HEK293 (cell line): ENCODE data around the gene PC.

Experiments used
- CTCF ChIA-PET: fragments of 350-600 bp; formaldehyde crosslinking; extraction: SDS; loops from one replicate; lab custom pipeline; 2021; ENCODE audit warnings: antibody characterized with exemption; lab: Yijun Ruan, JAX
- POLR2A ChIA-PET: fragments of 300-600 bp; formaldehyde crosslinking; extraction: SDS; loops from one replicate; lab custom pipeline; 2020; ENCODE audit warnings: antibody characterized with exemption, inconsistent platforms; lab: Yijun Ruan, JAX
- H3K27ac ChIP-seq: fragments of 200-500 bp; sonication (Bioruptor generic); 2 replicates; pipeline ENCODE4 v1.5.1; 2014; ENCODE audit warnings: low read depth, low read length, control low read depth, inconsistent platforms; ENCODE audit errors: extremely low read depth
- H3K36me3 ChIP-seq, 2 experiments: fragments of 200-500 bp in 1 of 2; sonication (Bioruptor generic) in 1 of 2; 1 replicate in 1 of 2; 2 replicates in 1 of 2; pipeline ENCODE4 v1.5.1; 2014 to 2017; ENCODE audit warnings: inconsistent platforms in 2 of 2, low read length in 2 of 2; ENCODE audit not compliant: control insufficient read depth in 2 of 2, insufficient read depth in 1 of 2
- H3K4me1 ChIP-seq: fragments of 200-500 bp; sonication (Bioruptor generic); 2 replicates; pipeline ENCODE4 v1.5.1; 2014; ENCODE audit warnings: mild to moderate bottlenecking, low read length, inconsistent platforms; ENCODE audit not compliant: control insufficient read depth, insufficient read depth
- H3K4me3 ChIP-seq: 2 replicates; pipeline ENCODE4 v1.5.1; 2011; ENCODE audit warnings: low read depth, mild to moderate bottlenecking, control low read depth, low read length, moderate library complexity
- H3K9me3 ChIP-seq: fragments of 200-500 bp; sonication (Bioruptor generic); 2 replicates; pipeline ENCODE4 v1.5.1; 2014; ENCODE audit warnings: low read depth, low read length, inconsistent platforms; ENCODE audit not compliant: control insufficient read depth, insufficient read depth
- SETDB1 ChIP-seq: IDR thresholded peaks from one replicate; pipeline ENCODE4 v1.6.1; 2017; ENCODE audit warnings: mild to moderate bottlenecking, low read length, moderate library complexity, mixed read lengths; ENCODE audit not compliant: insufficient read length
- SP3 ChIP-seq: fragments of 450-650 bp; formaldehyde crosslinking; IDR thresholded peaks from 2 replicates; pipeline ENCODE4 v1.5.1; 2016; ENCODE audit warnings: missing biosample characterization, missing genetic modification characterization
- TCF7L2 ChIP-seq: IDR thresholded peaks from 2 replicates; pipeline ENCODE4 v1.6.1; 2011; ENCODE audit warnings: low read depth, mild to moderate bottlenecking, inconsistent platforms, low read length, moderate library complexity, borderline replicate concordance
- TRIM28 ChIP-seq: IDR thresholded peaks from 2 replicates; pipeline ENCODE4 v1.6.1; 2011; ENCODE audit warnings: low read length, control low read depth, borderline replicate concordance
- ZBTB1 ChIP-seq: fragments of 450-650 bp; formaldehyde crosslinking; IDR thresholded peaks from 2 replicates; pipeline ENCODE4 v1.5.1; 2016; ENCODE audit warnings: missing biosample characterization, missing genetic modification characterization
- ZNF202 ChIP-seq: fragments of 450-650 bp; formaldehyde crosslinking; IDR thresholded peaks from 2 replicates; pipeline ENCODE4 v1.5.1; 2016; ENCODE audit warnings: missing biosample characterization, missing genetic modification characterization, borderline replicate concordance
- ZNF350 ChIP-seq: fragments of 450-650 bp; formaldehyde crosslinking; IDR thresholded peaks from 2 replicates; pipeline ENCODE4 v1.5.0; 2017; ENCODE audit warnings: missing biosample characterization, mild to moderate bottlenecking, missing genetic modification characterization
- ZNF37A ChIP-seq: fragments of 450-650 bp; IDR thresholded peaks from 2 replicates; pipeline ENCODE4 v1.5.1; 2018; ENCODE audit warnings: missing biosample characterization, missing genetic modification characterization
- ZNF394 ChIP-seq: fragments of 450-650 bp; formaldehyde crosslinking; IDR thresholded peaks from 2 replicates; pipeline ENCODE4 v1.5.1; 2016; ENCODE audit warnings: missing biosample characterization, missing genetic modification characterization, mild to moderate bottlenecking, moderate library complexity, borderline replicate concordance
- ZNF623 ChIP-seq: fragments of 450-650 bp; formaldehyde crosslinking; IDR thresholded peaks from 2 replicates; pipeline ENCODE4 v1.5.1; 2016; ENCODE audit warnings: missing biosample characterization, missing genetic modification characterization
- ZNF660 ChIP-seq: fragments of 450-650 bp; IDR thresholded peaks from 2 replicates; pipeline ENCODE4 v1.5.1; 2018; ENCODE audit warnings: missing biosample characterization, mild to moderate bottlenecking, missing genetic modification characterization
- TF ChIP-seq, protein P1 (sequence below): fragments of 450-650 bp; formaldehyde crosslinking; IDR thresholded peaks from 2 replicates; pipeline ENCODE4 v1.5.1; 2017; ENCODE audit warnings: missing biosample characterization, missing genetic modification characterization
- TF ChIP-seq, protein P2 (sequence below): fragments of 450-650 bp; formaldehyde crosslinking; conservative IDR thresholded peaks from 2 replicates; pipeline ENCODE4 v1.5.1; 2016; ENCODE audit warnings: low read depth, missing biosample characterization, missing genetic modification characterization
- TF ChIP-seq, protein P3 (sequence below): fragments of 450-650 bp; formaldehyde crosslinking; IDR thresholded peaks from 2 replicates; pipeline ENCODE4 v1.5.1; 2016; ENCODE audit warnings: missing biosample characterization, missing genetic modification characterization, borderline replicate concordance
- TF ChIP-seq, protein P4 (sequence below): fragments of 450-650 bp; formaldehyde crosslinking; IDR thresholded peaks from 2 replicates; pipeline ENCODE4 v1.5.1; 2017; ENCODE audit warnings: missing biosample characterization, missing genetic modification characterization
- TF ChIP-seq, protein P5 (sequence below): fragments of 450-650 bp; formaldehyde crosslinking; IDR thresholded peaks from 2 replicates; pipeline ENCODE4 v1.5.1; 2017; ENCODE audit warnings: missing biosample characterization, missing genetic modification characterization

The PC gene

DNA sequence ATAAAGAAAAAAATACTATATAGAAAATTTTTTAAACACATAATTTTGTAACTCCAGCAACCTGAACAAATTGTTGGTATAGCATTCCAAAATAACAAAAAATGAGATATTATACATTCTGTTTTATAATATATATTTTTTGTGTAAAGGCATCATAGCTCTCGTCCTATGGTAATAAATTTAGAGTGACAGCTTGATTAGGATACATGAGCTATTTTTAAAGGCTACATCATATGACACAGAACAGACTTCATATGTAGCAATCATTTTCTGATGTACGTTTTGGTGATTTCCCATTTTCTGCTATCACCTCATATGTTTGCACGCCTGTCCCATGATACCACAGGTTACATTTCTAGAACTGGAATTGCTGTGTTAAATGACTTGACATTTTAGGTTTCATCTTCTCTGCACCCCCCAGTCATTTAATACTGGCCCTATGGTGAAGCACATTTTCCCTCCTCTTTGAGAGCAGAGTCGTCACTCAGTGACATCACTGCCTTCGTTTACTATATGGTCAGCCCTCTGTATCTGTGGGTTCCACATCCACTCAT lies 19.5 kb downstream of the PC start (continued):
- TF ChIP-seq, protein P1, sequence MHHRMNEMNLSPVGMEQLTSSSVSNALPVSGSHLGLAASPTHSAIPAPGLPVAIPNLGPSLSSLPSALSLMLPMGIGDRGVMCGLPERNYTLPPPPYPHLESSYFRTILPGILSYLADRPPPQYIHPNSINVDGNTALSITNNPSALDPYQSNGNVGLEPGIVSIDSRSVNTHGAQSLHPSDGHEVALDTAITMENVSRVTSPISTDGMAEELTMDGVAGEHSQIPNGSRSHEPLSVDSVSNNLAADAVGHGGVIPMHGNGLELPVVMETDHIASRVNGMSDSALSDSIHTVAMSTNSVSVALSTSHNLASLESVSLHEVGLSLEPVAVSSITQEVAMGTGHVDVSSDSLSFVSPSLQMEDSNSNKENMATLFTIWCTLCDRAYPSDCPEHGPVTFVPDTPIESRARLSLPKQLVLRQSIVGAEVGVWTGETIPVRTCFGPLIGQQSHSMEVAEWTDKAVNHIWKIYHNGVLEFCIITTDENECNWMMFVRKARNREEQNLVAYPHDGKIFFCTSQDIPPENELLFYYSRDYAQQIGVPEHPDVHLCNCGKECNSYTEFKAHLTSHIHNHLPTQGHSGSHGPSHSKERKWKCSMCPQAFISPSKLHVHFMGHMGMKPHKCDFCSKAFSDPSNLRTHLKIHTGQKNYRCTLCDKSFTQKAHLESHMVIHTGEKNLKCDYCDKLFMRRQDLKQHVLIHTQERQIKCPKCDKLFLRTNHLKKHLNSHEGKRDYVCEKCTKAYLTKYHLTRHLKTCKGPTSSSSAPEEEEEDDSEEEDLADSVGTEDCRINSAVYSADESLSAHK (tag by site-specific recombination) = no peak
- TF ChIP-seq, protein P2, sequence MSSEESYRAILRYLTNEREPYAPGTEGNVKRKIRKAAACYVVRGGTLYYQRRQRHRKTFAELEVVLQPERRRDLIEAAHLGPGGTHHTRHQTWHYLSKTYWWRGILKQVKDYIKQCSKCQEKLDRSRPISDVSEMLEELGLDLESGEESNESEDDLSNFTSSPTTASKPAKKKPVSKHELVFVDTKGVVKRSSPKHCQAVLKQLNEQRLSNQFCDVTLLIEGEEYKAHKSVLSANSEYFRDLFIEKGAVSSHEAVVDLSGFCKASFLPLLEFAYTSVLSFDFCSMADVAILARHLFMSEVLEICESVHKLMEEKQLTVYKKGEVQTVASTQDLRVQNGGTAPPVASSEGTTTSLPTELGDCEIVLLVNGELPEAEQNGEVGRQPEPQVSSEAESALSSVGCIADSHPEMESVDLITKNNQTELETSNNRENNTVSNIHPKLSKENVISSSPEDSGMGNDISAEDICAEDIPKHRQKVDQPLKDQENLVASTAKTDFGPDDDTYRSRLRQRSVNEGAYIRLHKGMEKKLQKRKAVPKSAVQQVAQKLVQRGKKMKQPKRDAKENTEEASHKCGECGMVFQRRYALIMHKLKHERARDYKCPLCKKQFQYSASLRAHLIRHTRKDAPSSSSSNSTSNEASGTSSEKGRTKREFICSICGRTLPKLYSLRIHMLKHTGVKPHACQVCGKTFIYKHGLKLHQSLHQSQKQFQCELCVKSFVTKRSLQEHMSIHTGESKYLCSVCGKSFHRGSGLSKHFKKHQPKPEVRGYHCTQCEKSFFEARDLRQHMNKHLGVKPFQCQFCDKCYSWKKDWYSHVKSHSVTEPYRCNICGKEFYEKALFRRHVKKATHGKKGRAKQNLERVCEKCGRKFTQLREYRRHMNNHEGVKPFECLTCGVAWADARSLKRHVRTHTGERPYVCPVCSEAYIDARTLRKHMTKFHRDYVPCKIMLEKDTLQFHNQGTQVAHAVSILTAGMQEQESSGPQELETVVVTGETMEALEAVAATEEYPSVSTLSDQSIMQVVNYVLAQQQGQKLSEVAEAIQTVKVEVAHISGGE = no peak

DNA sequence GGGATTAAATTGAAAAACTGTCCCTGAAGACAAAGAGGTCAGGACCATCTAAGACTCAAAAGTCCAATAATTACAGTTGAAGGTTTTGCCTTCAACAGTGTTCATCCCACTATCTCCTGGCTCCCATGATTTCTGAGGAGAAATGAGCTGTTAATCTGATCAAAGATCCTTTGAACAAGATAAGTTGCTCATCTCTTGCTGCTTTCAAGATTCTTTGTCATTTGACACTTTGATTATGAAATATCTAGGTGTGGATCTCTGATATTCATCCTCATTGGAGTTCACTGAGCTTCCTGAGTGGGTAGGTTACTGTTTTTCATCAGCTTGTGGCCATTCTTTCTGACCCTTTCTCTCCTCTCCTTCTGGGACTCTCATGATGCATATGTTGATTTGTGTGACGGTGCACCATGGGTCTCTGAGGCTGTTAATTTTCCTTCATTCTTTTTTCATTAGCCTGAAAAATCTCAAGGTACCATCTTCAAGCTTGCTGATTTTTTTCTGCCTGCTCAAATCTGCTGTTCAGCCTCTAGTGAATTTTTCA lies 20.9 kb downstream of the PC start:
- CTCF ChIA-PET = interaction anchor here (1.2 kb wide), 1 partner anchor 55 kb away, joined by 3 read pairs; no protein-coding TSS in a partner anchor
- no peak for TF ChIP-seq ZNF37A (tag by site-specific recombination)
- TF ChIP-seq, protein P2 = no peak
- no peak for TF ChIP-seq ZNF623 (tag by site-specific recombination)
- peak; percentile 66 for TF ChIP-seq SETDB1
- no peak for TF ChIP-seq SP3

DNA sequence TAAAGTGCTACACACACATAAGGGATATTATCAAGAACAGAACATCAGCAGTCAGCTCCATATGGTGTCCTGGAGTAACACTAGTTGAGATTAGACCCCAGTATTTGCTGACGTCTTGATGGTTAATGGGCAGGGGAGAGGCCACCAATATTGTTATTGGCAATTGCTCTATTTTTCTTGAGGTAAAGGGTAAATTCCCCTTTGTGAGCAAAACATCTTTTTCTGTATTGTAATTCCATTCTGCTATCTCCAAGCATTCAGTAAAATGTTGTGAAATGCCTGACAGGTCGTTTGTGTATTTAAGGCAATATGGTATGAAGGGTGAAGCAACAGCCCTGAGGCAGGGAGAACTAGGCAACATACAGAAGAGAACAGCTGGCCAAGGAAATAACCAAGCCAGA lies 21.9 kb downstream of the PC start:
- CTCF ChIA-PET = interaction anchor here (1.4 kb wide), 1 partner anchor 86 kb away, joined by 4 read pairs; the partner anchor contains the start of gene SYT12
- no peak overlapping the region for H3K27ac ChIP-seq
- no peaks in the 10 kb centered on the region for H3K9me3 ChIP-seq
- POLR2A ChIA-PET = no interaction called here
- H3K4me3 ChIP-seq = no peak overlapping the region
- no peaks in the 10 kb centered on the region for H3K4me1 ChIP-seq
- H3K36me3 ChIP-seq = no peaks in the 10 kb centered on the region
- TF ChIP-seq, protein P3, sequence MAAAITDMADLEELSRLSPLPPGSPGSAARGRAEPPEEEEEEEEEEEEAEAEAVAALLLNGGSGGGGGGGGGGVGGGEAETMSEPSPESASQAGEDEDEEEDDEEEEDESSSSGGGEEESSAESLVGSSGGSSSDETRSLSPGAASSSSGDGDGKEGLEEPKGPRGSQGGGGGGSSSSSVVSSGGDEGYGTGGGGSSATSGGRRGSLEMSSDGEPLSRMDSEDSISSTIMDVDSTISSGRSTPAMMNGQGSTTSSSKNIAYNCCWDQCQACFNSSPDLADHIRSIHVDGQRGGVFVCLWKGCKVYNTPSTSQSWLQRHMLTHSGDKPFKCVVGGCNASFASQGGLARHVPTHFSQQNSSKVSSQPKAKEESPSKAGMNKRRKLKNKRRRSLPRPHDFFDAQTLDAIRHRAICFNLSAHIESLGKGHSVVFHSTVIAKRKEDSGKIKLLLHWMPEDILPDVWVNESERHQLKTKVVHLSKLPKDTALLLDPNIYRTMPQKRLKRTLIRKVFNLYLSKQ (tag by site-specific recombination) = no peak
- peak; percentile 74 for TF ChIP-seq ZNF623 (tag by site-specific recombination)
- TF ChIP-seq ZNF350 (tag by site-specific recombination) = no peak
- TF ChIP-seq ZNF202 = no peak
- TF ChIP-seq, protein P4, sequence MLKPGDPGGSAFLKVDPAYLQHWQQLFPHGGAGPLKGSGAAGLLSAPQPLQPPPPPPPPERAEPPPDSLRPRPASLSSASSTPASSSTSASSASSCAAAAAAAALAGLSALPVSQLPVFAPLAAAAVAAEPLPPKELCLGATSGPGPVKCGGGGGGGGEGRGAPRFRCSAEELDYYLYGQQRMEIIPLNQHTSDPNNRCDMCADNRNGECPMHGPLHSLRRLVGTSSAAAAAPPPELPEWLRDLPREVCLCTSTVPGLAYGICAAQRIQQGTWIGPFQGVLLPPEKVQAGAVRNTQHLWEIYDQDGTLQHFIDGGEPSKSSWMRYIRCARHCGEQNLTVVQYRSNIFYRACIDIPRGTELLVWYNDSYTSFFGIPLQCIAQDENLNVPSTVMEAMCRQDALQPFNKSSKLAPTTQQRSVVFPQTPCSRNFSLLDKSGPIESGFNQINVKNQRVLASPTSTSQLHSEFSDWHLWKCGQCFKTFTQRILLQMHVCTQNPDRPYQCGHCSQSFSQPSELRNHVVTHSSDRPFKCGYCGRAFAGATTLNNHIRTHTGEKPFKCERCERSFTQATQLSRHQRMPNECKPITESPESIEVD = 0 out of 2 replicates have a peak, but pooled peaks have one; percentile 18
- no peak for TF ChIP-seq ZBTB1 (tag by site-specific recombination)
- TF ChIP-seq ZNF394 (tag by site-specific recombination) = no peak
- TF ChIP-seq ZNF660 (tag by site-specific recombination) = no peak
- TF ChIP-seq, protein P5, sequence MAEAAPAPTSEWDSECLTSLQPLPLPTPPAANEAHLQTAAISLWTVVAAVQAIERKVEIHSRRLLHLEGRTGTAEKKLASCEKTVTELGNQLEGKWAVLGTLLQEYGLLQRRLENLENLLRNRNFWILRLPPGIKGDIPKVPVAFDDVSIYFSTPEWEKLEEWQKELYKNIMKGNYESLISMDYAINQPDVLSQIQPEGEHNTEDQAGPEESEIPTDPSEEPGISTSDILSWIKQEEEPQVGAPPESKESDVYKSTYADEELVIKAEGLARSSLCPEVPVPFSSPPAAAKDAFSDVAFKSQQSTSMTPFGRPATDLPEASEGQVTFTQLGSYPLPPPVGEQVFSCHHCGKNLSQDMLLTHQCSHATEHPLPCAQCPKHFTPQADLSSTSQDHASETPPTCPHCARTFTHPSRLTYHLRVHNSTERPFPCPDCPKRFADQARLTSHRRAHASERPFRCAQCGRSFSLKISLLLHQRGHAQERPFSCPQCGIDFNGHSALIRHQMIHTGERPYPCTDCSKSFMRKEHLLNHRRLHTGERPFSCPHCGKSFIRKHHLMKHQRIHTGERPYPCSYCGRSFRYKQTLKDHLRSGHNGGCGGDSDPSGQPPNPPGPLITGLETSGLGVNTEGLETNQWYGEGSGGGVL (tag by site-specific recombination) = no peak
- no peak for TF ChIP-seq TRIM28
- no peak for TF ChIP-seq TCF7L2

More for the DNA sequence above, 20.9 kb downstream of the PC start:
- H3K9me3 ChIP-seq = no peaks in the 10 kb centered on the region
- no peak overlapping the region for H3K27ac ChIP-seq
- no peak overlapping the region for H3K4me3 ChIP-seq
- H3K4me1 ChIP-seq = no peaks in the 10 kb centered on the region
- POLR2A ChIA-PET = interaction anchor here (0.6 kb wide), 1 partner anchor 15 kb away, joined by 4 read pairs; no protein-coding TSS in a partner anchor
- no peaks in the 10 kb centered on the region for H3K36me3 ChIP-seq
